Suprapubic skin (tissue), 4 donors: ENCODE results near the gene HK3. TPM values are rescaled to one million over a fixed set of nuclear protein-coding genes. Genes with fewer than 3 reads are reported as not detected.

Source experiments
- DNase-seq, 2 donors: peaks; one replicate each; pipeline ENCODE4 v3.0.0-alpha.2; 2019; ENCODE audit warnings: low spot score in 2 of 2
- H3K27ac ChIP-seq: fragments of 200-600 bp; sonication (generic); one replicate; pipeline ENCODE4 v1.5.1; 2019
- H3K27me3 ChIP-seq: fragments of 200-600 bp; sonication (generic); one replicate; pipeline ENCODE4 v1.5.1; 2019
- H3K36me3 ChIP-seq: fragments of 200-600 bp; sonication (generic); one replicate; pipeline ENCODE4 v1.5.1; 2019
- H3K4me1 ChIP-seq: fragments of 200-600 bp; sonication (generic); one replicate; pipeline ENCODE4 v1.5.1; 2019
- H3K4me3 ChIP-seq: fragments of 200-600 bp; sonication (generic); one replicate; pipeline ENCODE4 v1.5.1; 2019; ENCODE audit warnings: mild to moderate bottlenecking
- H3K9me3 ChIP-seq: fragments of 200-600 bp; sonication (generic); one replicate; pipeline ENCODE4 v1.5.1; 2019
- EP300 ChIP-seq: sonication (generic); formaldehyde crosslinking; IDR thresholded peaks from one replicate; pipeline ENCODE4 v1.6.1; 2017; ENCODE audit warnings: antibody characterized with exemption
- POLR2A ChIP-seq, 2 donors: fragments of 450-650 bp; IDR thresholded peaks; one replicate each; pipeline ENCODE4 v1.6.1; 2017; ENCODE audit warnings: antibody characterized with exemption in 2 of 2, mild to moderate bottlenecking in 2 of 2, moderate library complexity in 2 of 2
- POLR2AphosphoS5 ChIP-seq, 3 donors: sonication (generic); formaldehyde crosslinking; IDR thresholded peaks; one replicate each; pipeline ENCODE4 v1.6.1; 2017; ENCODE audit warnings: antibody characterized with exemption in 3 of 3
- WGBS: methylation state at CpG from one replicate; pipeline ENCODE4 v1.1.5; 2018; 5-methylcytosine and 5-hydroxymethylcytosine counted together
- total RNA-seq, 4 donors: library from RNA; depleted of rRNA; stranded (reverse); fragments of >200 nt; gene quantifications; one replicate each; pipeline ENCODE4 v1.1.0, GENCODE V29; 2016
- TF ChIP-seq, protein P1 (sequence below), 2 donors: fragments of 200-600 bp in 1 of 2; fragments of 450-650 bp in 1 of 2; sonication (generic) in 1 of 2; IDR thresholded peaks; one replicate each; pipeline ENCODE4 v1.5.1; 2016 to 2019; ENCODE audit warnings: antibody characterized with exemption in 2 of 2, mild to moderate bottlenecking in 1 of 2, moderate library complexity in 1 of 2

HK3 gene
- total RNA-seq, 4 donors from 2014 or later: 0.16 to 1.0 (median 0.83) TPM

DNA sequence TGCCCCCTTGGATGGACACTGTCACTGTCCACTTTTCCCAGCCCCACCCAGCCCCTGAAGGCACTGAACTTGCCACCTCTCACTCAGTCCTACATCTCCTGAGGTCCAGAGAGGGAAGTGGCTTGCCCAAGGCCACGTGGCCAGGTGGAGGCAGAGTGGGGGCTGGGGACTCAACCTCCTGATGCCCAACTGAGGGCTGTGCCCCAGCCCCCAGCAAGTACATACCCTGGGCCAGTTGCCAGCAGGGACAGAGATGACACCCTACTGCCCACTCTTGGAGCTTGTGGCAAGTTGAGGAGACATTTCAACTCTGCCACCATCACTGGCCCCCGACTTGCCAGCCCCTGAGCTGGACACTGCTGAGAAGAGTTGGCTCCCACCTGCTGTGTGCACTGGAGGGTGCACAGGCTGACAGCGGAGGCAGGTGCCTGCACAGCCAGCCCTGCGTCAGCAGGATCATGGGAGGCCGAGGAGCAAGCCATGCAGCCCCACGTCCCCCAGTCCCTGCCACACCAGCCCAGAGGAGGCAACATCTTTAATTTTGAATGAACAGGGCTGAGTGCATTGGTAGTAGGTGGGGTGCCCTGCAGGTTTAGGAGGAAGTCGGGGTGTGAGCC, 49.4 kb downstream of the HK3 start:
- WGBS: 36% methylated on average over 1 of the region's 7 CpGs
- Histone ChIP-seq H3K9me3 (no peaks in the 10 kb centered on the region), H3K36me3 (no peaks in the 10 kb centered on the region), H3K4me3 (no peak overlapping the region), H3K4me1 (no peaks in the 10 kb centered on the region), H3K27ac (no peak overlapping the region), H3K27me3 (peaks cover 84% of the 10 kb centered on the region)
- no peak for DNase-seq
- TF ChIP-seq POLR2A (IDR thresholded peaks at IDR 0.05) (no peak), EP300 (no peak), POLR2AphosphoS5 (IDR thresholded peaks at IDR 0.05) (no peak)
- TF ChIP-seq, protein P1, sequence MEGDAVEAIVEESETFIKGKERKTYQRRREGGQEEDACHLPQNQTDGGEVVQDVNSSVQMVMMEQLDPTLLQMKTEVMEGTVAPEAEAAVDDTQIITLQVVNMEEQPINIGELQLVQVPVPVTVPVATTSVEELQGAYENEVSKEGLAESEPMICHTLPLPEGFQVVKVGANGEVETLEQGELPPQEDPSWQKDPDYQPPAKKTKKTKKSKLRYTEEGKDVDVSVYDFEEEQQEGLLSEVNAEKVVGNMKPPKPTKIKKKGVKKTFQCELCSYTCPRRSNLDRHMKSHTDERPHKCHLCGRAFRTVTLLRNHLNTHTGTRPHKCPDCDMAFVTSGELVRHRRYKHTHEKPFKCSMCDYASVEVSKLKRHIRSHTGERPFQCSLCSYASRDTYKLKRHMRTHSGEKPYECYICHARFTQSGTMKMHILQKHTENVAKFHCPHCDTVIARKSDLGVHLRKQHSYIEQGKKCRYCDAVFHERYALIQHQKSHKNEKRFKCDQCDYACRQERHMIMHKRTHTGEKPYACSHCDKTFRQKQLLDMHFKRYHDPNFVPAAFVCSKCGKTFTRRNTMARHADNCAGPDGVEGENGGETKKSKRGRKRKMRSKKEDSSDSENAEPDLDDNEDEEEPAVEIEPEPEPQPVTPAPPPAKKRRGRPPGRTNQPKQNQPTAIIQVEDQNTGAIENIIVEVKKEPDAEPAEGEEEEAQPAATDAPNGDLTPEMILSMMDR (IDR thresholded peaks at IDR 0.05): no peak

DNA sequence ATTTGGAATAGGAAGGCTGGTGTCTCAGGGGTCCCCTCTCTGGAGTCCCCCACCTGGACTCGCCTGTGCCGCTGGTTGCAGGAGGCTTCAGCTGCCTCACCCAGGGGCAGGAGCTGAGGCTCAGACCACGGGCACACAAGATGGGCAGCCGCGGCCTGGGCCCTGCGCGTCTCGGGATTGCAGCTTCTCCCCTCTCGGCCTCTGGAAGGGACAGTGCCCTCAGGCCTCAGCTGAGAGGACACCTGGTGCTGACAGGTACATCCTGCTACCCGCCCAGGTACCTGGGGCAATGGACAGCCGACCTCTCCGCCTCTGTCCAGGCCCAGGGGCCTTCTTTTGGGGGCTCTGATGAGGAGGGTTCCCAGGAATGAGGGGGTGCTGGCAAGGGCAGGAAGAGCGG, 50.5 kb downstream of the HK3 start:
- TF ChIP-seq, protein P1 (IDR thresholded peaks at IDR 0.05): no peak
- WGBS: 67% methylated on average over 3 of the region's 13 CpGs
- Histone ChIP-seq H3K36me3 (no peaks in the 10 kb centered on the region), H3K27me3 (peaks cover 77% of the 10 kb centered on the region), H3K27ac (no peak overlapping the region), H3K4me3 (no peak overlapping the region), H3K4me1 (no peaks in the 10 kb centered on the region), H3K9me3 (no peaks in the 10 kb centered on the region)
- DNase-seq: no peak

DNA sequence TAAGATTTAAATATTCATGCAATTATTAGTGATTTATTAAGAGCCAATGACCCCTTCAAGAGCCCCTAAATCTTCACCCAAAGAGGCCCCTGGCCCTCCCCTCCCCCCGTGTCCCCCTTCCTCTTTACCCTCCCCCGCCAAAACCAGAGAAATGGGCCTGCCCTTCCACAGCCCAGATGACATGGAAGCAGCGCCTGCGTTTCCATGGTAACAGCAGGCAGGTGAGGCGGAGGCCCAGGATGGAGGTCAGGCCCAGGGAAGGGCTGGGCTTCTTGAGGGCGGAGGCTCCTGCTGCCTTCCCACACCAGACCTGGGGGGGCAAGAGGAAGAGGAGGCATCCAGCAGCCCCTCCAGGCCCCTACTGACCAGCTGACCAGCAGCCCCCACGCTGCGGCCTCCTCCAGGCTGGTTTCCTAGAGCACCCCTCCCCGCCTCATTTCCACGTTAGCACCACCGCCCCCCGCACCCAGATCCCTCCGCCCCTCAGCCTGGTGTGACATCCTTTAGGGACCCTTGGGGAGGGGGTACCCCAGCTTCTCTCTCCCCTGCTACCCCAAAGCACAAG, 51.3 kb downstream of the HK3 start:
- 75% methylated on average over 5 of the region's 13 CpGs for WGBS
- Histone ChIP-seq H3K36me3 (no peaks in the 10 kb centered on the region), H3K9me3 (no peaks in the 10 kb centered on the region), H3K4me1 (no peaks in the 10 kb centered on the region), H3K27me3 (peaks cover 73% of the 10 kb centered on the region), H3K27ac (no peak overlapping the region), H3K4me3 (no peak overlapping the region)
- no peak for DNase-seq
- TF ChIP-seq EP300 (no peak), POLR2AphosphoS5 (IDR thresholded peaks at IDR 0.05) (no peak), POLR2A (IDR thresholded peaks at IDR 0.05) (no peak)
- TF ChIP-seq, protein P1 (IDR thresholded peaks at IDR 0.05): no peak

DNA sequence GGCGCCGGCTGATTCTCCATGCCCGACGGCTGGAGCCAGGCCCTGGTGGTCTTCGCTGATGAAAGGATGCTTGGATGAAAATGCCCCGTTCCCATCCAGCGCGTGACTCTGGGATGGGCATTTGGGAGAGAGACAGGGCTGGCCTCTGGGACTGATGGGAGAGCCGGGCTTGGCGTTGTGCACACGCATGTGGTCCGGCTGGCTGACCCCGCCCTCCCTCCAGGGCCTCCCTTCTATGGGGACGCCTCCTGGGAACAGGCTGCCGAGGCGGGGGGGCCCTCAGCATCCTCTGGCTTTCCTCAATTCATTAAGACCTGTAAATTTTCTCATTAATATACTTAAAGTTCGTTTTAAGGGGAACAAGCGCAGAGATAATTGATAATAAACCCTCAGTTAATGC, 52.0 kb downstream of the HK3 start:
- H3K27ac ChIP-seq: no peak overlapping the region
- H3K36me3 ChIP-seq: no peaks in the 10 kb centered on the region
- 38% methylated on average over 15 of the region's 18 CpGs for WGBS
- H3K4me3 ChIP-seq: no peak overlapping the region
- no peaks in the 10 kb centered on the region for H3K9me3 ChIP-seq
- TF ChIP-seq POLR2A (IDR thresholded peaks at IDR 0.05) (no peak), EP300 (no peak), POLR2AphosphoS5 (IDR thresholded peaks at IDR 0.05) (no peak)
- TF ChIP-seq, protein P1 (IDR thresholded peaks at IDR 0.05): no peak
- peaks cover 70% of the 10 kb centered on the region for H3K27me3 ChIP-seq
- H3K4me1 ChIP-seq: no peaks in the 10 kb centered on the region
- no peak for DNase-seq

DNA sequence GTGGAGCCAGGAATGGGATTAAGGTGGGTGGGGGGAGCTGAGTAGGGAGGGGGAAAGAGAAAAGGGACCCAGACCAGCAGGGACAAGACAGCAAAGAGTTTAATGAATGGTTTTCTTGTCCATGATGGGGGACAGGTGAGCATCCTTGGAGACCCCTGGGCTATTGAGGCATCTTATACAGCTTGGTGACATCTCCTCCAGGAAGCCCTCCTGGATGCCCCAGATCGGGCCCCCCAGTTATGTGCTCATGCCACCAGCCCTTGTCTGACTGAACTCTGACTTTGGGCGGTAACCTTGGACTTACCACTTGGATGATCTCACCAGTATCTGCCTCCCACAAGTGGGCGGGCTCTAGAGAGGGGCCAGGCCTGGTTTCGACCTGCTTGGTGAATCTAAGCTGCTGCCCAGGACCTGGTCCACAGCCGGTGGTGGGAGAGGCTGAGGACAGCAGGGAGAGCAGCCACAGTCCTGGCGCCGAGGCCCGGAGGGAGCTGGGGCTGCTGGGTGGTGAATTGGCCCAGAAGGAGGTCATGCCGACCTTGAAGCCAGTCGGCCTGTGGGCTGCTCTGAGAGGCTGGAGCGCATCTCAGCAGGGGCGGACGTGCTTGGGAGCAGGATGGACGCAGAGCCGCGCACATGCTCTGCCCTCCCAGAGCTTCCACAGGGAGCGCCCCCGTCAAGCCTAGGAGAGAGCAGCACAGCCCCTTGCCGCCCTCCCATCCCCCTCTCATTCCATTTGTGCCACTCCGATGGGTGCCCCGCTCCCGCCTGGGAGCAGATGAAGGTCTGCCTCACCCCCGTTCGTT, 52.6 kb downstream of the HK3 start:
- no peak for DNase-seq
- TF ChIP-seq, protein P1 (IDR thresholded peaks at IDR 0.05): no peak
- no peak for TF ChIP-seq EP300
- no peak for TF ChIP-seq POLR2AphosphoS5 (IDR thresholded peaks at IDR 0.05)
- TF ChIP-seq POLR2A (IDR thresholded peaks at IDR 0.05): no peak
- no peaks in the 10 kb centered on the region for H3K36me3 ChIP-seq
- no peaks in the 10 kb centered on the region for H3K4me1 ChIP-seq
- WGBS: 49% methylated on average over 9 of the region's 24 CpGs
- H3K27ac ChIP-seq: no peak overlapping the region
- H3K9me3 ChIP-seq: no peaks in the 10 kb centered on the region
- peaks cover 66% of the 10 kb centered on the region for H3K27me3 ChIP-seq
- no peak overlapping the region for H3K4me3 ChIP-seq
